WTC11 (cell line): ENCODE data around the gene MUC6. TPM values are rescaled to one million over a fixed set of nuclear protein-coding genes. Genes with fewer than 3 reads are reported as not detected.

ENCODE experiments used
- ATAC-seq: fragments of 200-7000 bp; cut with Tn5 transposase; 2 replicates; pipeline ENCODE4 v1.10.0; 2021; ENCODE audit warnings: mild to moderate bottlenecking, moderate library complexity
- CTCF ChIA-PET: fragments of 300-600 bp; sonication (Branson Sonifier 250); formaldehyde crosslinking; loops from one replicate; lab custom pipeline; 2021; ENCODE audit warnings: antibody characterized with exemption; lab: Charles Lee
- POLR2A ChIA-PET: fragments of 350-600 bp; sonication (Branson Sonifier 250); formaldehyde crosslinking; loops from one replicate; lab custom pipeline; 2021; ENCODE audit warnings: antibody characterized with exemption; lab: Charles Lee
- DNase-seq: peaks from one replicate; pipeline ENCODE4 v3.0.0; 2021; ENCODE audit warnings: low spot score
- H3K27ac Mint-ChIP-seq: 2 replicates; pipeline ENCODE4 v1.8.0; 2021; ENCODE audit warnings: mixed read lengths
- H3K27me3 Mint-ChIP-seq: 2 replicates; pipeline ENCODE4 v1.8.0; 2021; ENCODE audit warnings: low read depth, mild to moderate bottlenecking, moderate library complexity, mixed read lengths
- H3K36me3 Mint-ChIP-seq: 2 replicates; pipeline ENCODE4 v1.8.0; 2021; ENCODE audit warnings: mixed read lengths
- H3K4me1 Mint-ChIP-seq: 2 replicates; pipeline ENCODE4 v1.8.0; 2022; ENCODE audit warnings: mixed read lengths
- H3K4me3 Mint-ChIP-seq: 2 replicates; pipeline ENCODE4 v1.8.0; 2021; ENCODE audit warnings: mild to moderate bottlenecking, moderate library complexity, mixed read lengths
- H3K9me3 Mint-ChIP-seq: 2 replicates; pipeline ENCODE4 v1.8.0; 2021; ENCODE audit warnings: mixed read lengths
- ARID4B ChIP-seq: sonication (generic); formaldehyde crosslinking; IDR thresholded peaks from 2 replicates; pipeline ENCODE4 v1.8.0; 2023; ENCODE audit warnings: missing genetic modification reagents, mild to moderate bottlenecking, borderline replicate concordance
- ATF1 ChIP-seq: sonication (generic); formaldehyde crosslinking; IDR thresholded peaks from 2 replicates; pipeline ENCODE4 v1.8.1; 2023; ENCODE audit warnings: mild to moderate bottlenecking, moderate library complexity, missing genetic modification reagents
- ESRRA ChIP-seq: sonication (generic); formaldehyde crosslinking; IDR thresholded peaks from 2 replicates; pipeline ENCODE4 v1.8.1; 2022; ENCODE audit warnings: mild to moderate bottlenecking, missing genetic modification reagents, borderline replicate concordance
- GABPB1 ChIP-seq: sonication (generic); formaldehyde crosslinking; IDR thresholded peaks from 2 replicates; pipeline ENCODE4 v1.8.1; 2023; ENCODE audit warnings: mild to moderate bottlenecking, missing genetic modification reagents
- JUN ChIP-seq: sonication (generic); formaldehyde crosslinking; IDR thresholded peaks from 2 replicates; pipeline ENCODE4 v1.8.0; 2023; ENCODE audit warnings: mild to moderate bottlenecking, missing genetic modification reagents
- NFE2L1 ChIP-seq: sonication (generic); formaldehyde crosslinking; IDR thresholded peaks from 2 replicates; pipeline ENCODE4 v1.8.1; 2023; ENCODE audit warnings: missing genetic modification reagents
- PRDM15 ChIP-seq: sonication (generic); formaldehyde crosslinking; IDR thresholded peaks from 2 replicates; pipeline ENCODE4 v1.8.0; 2022; ENCODE audit warnings: missing genetic modification reagents
- PREB ChIP-seq: sonication (generic); formaldehyde crosslinking; IDR thresholded peaks from 2 replicates; pipeline ENCODE4 v1.8.1; 2022; ENCODE audit warnings: mild to moderate bottlenecking, missing genetic modification reagents, moderate library complexity, borderline replicate concordance
- PRRX2 ChIP-seq: fragments of 250-450 bp; sonication (Bioruptor Pico); IDR thresholded peaks from 2 replicates; pipeline ENCODE4 v1.8.0; 2021; ENCODE audit warnings: mild to moderate bottlenecking
- SMAD4 ChIP-seq: sonication (generic); formaldehyde crosslinking; IDR thresholded peaks from 2 replicates; pipeline ENCODE4 v1.8.0; 2022; ENCODE audit warnings: mild to moderate bottlenecking, missing genetic modification reagents
- SP1 ChIP-seq: sonication (generic); formaldehyde crosslinking; conservative IDR thresholded peaks from 2 replicates; pipeline ENCODE4 v1.8.1; 2022; ENCODE audit warnings: missing genetic modification reagents
- STAT6 ChIP-seq: sonication (generic); formaldehyde crosslinking; conservative IDR thresholded peaks from 2 replicates; pipeline ENCODE4 v1.8.1; 2023; ENCODE audit warnings: mild to moderate bottlenecking, low read depth, missing genetic modification reagents, moderate library complexity
- TEAD1 ChIP-seq: sonication (generic); formaldehyde crosslinking; IDR thresholded peaks from 2 replicates; pipeline ENCODE4 v1.8.0; 2022; ENCODE audit warnings: mild to moderate bottlenecking, missing genetic modification reagents
- ZNF219 ChIP-seq: sonication (generic); formaldehyde crosslinking; IDR thresholded peaks from 2 replicates; pipeline ENCODE4 v1.8.0; 2023; ENCODE audit warnings: missing genetic modification reagents, mild to moderate bottlenecking, borderline replicate concordance
- ZNF263 ChIP-seq: sonication (generic); formaldehyde crosslinking; IDR thresholded peaks from 2 replicates; pipeline ENCODE4 v1.8.1; 2022; ENCODE audit warnings: low read depth, mild to moderate bottlenecking, moderate library complexity, missing genetic modification reagents
- ZNF416 ChIP-seq: fragments of 250-450 bp; sonication (Bioruptor Pico); IDR thresholded peaks from 2 replicates; pipeline ENCODE4 v1.9.0; 2021; ENCODE audit warnings: mild to moderate bottlenecking, inconsistent platforms
- ZNF671 ChIP-seq: fragments of 250-450 bp; sonication (Bioruptor Pico); IDR thresholded peaks from 2 replicates; pipeline ENCODE4 v1.8.0; 2021; ENCODE audit warnings: mild to moderate bottlenecking
- ZSCAN18 ChIP-seq: fragments of 250-450 bp; sonication (Bioruptor Pico); IDR thresholded peaks from 2 replicates; pipeline ENCODE4 v2.1.2; 2022; ENCODE audit warnings: mild to moderate bottlenecking, moderate library complexity
- total RNA-seq: library from RNA; stranded (reverse); gene quantifications from 3 replicates; pipeline ENCODE4 v1.2.3, GENCODE V29; 2021
- TF ChIP-seq, protein P1 (sequence below): fragments of 200-600 bp; IDR thresholded peaks from 2 replicates; pipeline ENCODE4 v1.8.0; 2022; ENCODE audit warnings: antibody characterized with exemption

MUC6 gene
- total RNA-seq, 1 experiment from 2014 or later: 0.13 TPM

GRCh38 chr11:1033016-1033798, 3.3 kb downstream of the MUC6 start (continued):
- TF ChIP-seq ATF1 (CRISPR knock-in tag) (no peak), ZNF671 (no peak), PREB (CRISPR knock-in tag) (no peak), TEAD1 (no peak), STAT6 (CRISPR knock-in tag) (no peak), SP1 (CRISPR knock-in tag) (no peak)

DNA sequence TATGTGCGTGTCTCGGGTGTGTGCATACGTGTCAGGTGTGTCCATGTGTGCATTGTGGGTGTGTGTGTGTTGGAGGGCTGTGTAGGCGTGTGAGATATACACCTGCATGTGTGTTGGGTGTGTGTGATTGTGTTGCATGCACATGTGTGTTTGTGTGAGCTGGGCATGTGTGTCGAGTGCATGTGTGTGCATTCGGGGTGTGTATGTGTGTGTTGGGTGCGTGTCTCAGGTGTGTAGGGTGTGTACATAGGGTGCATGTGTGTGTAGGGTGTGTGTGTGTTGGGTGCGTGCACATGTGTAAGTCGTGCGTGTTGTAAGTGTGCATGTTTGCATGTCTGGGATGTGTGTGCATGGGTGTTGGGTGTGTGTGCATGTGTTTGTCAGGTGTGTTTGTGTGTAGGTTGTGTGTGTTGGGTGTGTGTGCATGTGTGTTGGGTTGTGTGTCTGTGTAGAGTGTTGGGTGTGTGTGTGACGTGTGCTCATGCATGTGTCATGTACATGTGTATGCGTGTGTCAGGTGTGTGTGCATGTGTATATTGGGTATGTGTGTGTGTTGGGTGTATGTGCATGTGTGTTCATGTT, 4.1 kb downstream of the MUC6 start:
- H3K9me3 Mint-ChIP-seq: peaks cover 6% of the 10 kb centered on the region
- no peak for ATAC-seq
- no peaks in the 10 kb centered on the region for H3K27me3 Mint-ChIP-seq
- H3K4me1 Mint-ChIP-seq: no peaks in the 10 kb centered on the region
- H3K4me3 Mint-ChIP-seq: no peak overlapping the region
- POLR2A ChIA-PET: no interaction called here
- DNase-seq: no peak
- no peaks in the 10 kb centered on the region for H3K36me3 Mint-ChIP-seq
- H3K27ac Mint-ChIP-seq: peak overlapping the region; percentile 38
- CTCF ChIA-PET: interaction anchor here (1.2 kb wide), 1 partner anchor 19 kb away, joined by 4 read pairs; no protein-coding TSS in a partner anchor
- TF ChIP-seq ESRRA (CRISPR knock-in tag) (no peak), ZNF219 (CRISPR knock-in tag) (no peak), PRDM15 (no peak), ZNF263 (CRISPR knock-in tag) (no peak), SP1 (CRISPR knock-in tag) (no peak), JUN (CRISPR knock-in tag) (no peak), ZSCAN18 (CRISPR knock-in tag) (no peak), NFE2L1 (CRISPR knock-in tag) (no peak), SMAD4 (no peak), ARID4B (no peak), GABPB1 (CRISPR knock-in tag) (no peak), PRRX2 (CRISPR knock-in tag) (no peak), ZNF416 (CRISPR knock-in tag) (no peak)
- TF ChIP-seq, protein P1, sequence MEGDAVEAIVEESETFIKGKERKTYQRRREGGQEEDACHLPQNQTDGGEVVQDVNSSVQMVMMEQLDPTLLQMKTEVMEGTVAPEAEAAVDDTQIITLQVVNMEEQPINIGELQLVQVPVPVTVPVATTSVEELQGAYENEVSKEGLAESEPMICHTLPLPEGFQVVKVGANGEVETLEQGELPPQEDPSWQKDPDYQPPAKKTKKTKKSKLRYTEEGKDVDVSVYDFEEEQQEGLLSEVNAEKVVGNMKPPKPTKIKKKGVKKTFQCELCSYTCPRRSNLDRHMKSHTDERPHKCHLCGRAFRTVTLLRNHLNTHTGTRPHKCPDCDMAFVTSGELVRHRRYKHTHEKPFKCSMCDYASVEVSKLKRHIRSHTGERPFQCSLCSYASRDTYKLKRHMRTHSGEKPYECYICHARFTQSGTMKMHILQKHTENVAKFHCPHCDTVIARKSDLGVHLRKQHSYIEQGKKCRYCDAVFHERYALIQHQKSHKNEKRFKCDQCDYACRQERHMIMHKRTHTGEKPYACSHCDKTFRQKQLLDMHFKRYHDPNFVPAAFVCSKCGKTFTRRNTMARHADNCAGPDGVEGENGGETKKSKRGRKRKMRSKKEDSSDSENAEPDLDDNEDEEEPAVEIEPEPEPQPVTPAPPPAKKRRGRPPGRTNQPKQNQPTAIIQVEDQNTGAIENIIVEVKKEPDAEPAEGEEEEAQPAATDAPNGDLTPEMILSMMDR: no peak
